CD4-positive, alpha-beta T cell treated with Interleukin-10 for 1 hour (primary cell): ENCODE data around the gene PRSS53.

ENCODE experiments used
- DNase-seq: peaks from one replicate; pipeline ENCODE4 v3.0.0-alpha.2; 2020

Gene PRSS53

GRCh38 chr16:31093132-31093703 lies 4.5 kb upstream of the PRSS53 start:
- DNase-seq = no peak

- no peak for DNase-seq
These were observed 3.6 kb upstream of the PRSS53 start for GRCh38 chr16:31092330-31092729.

GRCh38 chr16:31090540-31090939 lies 1.8 kb upstream of the PRSS53 start:
- DNase-seq = no peak

GRCh38 chr16:31089199-31089598 lies 456 bp upstream of the PRSS53 start:
- DNase-seq = no peak

- DNase-seq = no peak
These were observed 772 bp downstream of the PRSS53 start for GRCh38 chr16:31087971-31088370.

GRCh38 chr16:31087481-31087880 lies 1.3 kb downstream of the PRSS53 start:
- DNase-seq = no peak

GRCh38 chr16:31086629-31086906 lies 2.2 kb downstream of the PRSS53 start:
- DNase-seq = no peak

GRCh38 chr16:31085873-31086628 lies 2.7 kb downstream of the PRSS53 start:
- no peak for DNase-seq

- no peak for DNase-seq
These were observed 3.3 kb downstream of the PRSS53 start for GRCh38 chr16:31085411-31085810.

- no peak for DNase-seq
These were observed 4.0 kb downstream of the PRSS53 start for GRCh38 chr16:31084584-31085302.

- DNase-seq = no peak
These were observed 4.8 kb downstream of the PRSS53 start for GRCh38 chr16:31083981-31084380.

- DNase-seq = no peak
These were observed 5.2 kb downstream of the PRSS53 start for GRCh38 chr16:31083556-31083955.

- no peak for DNase-seq
These were observed 5.7 kb downstream of the PRSS53 start for GRCh38 chr16:31083081-31083480.

GRCh38 chr16:31082368-31083045 lies 6.2 kb downstream of the PRSS53 start:
- DNase-seq = no peak

GRCh38 chr16:31081428-31082351 lies 7.1 kb downstream of the PRSS53 start:
- DNase-seq = no peak

- DNase-seq = no peak
These were observed 7.9 kb downstream of the PRSS53 start for GRCh38 chr16:31080756-31081419.

GRCh38 chr16:31080035-31080629 lies 8.6 kb downstream of the PRSS53 start:
- DNase-seq = no peak

- DNase-seq = no peak
These were observed 9.3 kb downstream of the PRSS53 start for GRCh38 chr16:31079342-31079944.

- DNase-seq = no peak
These were observed 10.0 kb downstream of the PRSS53 start for GRCh38 chr16:31078597-31079341.

GRCh38 chr16:31077592-31078396 lies 10.9 kb downstream of the PRSS53 start:
- DNase-seq = no peak
